ENCODE measurements around the gene ARHGAP33.

GRCh38 chr19:35775046-35775297, 392 bp upstream of the ARHGAP33 start:
- TF ChIP-seq POLR2AphosphoS5 (IDR thresholded peaks at IDR 0.05; ENCODE audit: low read depth, low read length) (no peak), TAF1 (IDR thresholded peaks at IDR 0.05; ENCODE audit: borderline replicate concordance, insufficient read depth, low read length) (no peak), REST (IDR thresholded peaks at IDR 0.05; ENCODE audit: insufficient read depth in 1 of 2, low read depth in 2 of 2, low read length in 2 of 2) (no peak)

Data from PFSK-1 (cell line).